GM12878 (cell line): Measurements from ENCODE around the gene TGM2. TPM values are rescaled to one million over a fixed set of nuclear protein-coding genes. Genes with fewer than 3 reads are reported as not detected.

Experiments used
- ATAC-seq: fragments of 200-7000 bp; cut with Tn5 transposase; 3 replicates; pipeline ENCODE4 v1.9.1; 2020; ENCODE audit warnings: mild to moderate bottlenecking, moderate library complexity
- BruUV-seq: library from RNA; stranded (reverse); fragments of 400-500 nt; replicated peaks from 2 replicates; lab custom pipeline; 2021; lab: Mats Ljungman, UMichigan
- CTCF ChIA-PET: fragments of 300-600 bp; sonication (Branson Sonifier 250); formaldehyde crosslinking; extraction: SDS; loops from one replicate; lab custom pipeline; 2021; ENCODE audit warnings: inconsistent platforms; lab: Yijun Ruan, JAX
- POLR2A ChIA-PET: fragments of 350-600 bp; formaldehyde crosslinking; extraction: SDS; loops from one replicate; lab custom pipeline; 2021; ENCODE audit warnings: inconsistent platforms; lab: Charles Lee
- RAD21 ChIA-PET: fragments of 300-600 bp; sonication (Branson Sonifier 250); formaldehyde crosslinking; loops from one replicate; lab custom pipeline; 2023; ENCODE audit warnings: antibody characterized with exemption; ENCODE audit not compliant: unreplicated experiment; lab: Charles Lee
- SMC1A ChIA-PET: fragments of 300-600 bp; sonication (Branson Sonifier 250); formaldehyde crosslinking; loops from one replicate; lab custom pipeline; 2023; ENCODE audit not compliant: unreplicated experiment, uncharacterized antibody; lab: Charles Lee
- DNase-seq: peaks from one replicate; pipeline ENCODE4 v3.0.0-alpha.2; 2011; ENCODE audit warnings: low read depth, low spot score
- FAIRE-seq: peaks from 3 replicates; lab custom pipeline; 2011; peaks lifted over from hg19 to GRCh38; lab: Jason Lieb, UNC
- H2AFZ ChIP-seq: 2 replicates; pipeline ENCODE4 v1.6.0; 2011; ENCODE audit warnings: low read depth, low read length, control low read depth; ENCODE audit not compliant: control insufficient read depth
- H3K27ac ChIP-seq: 2 replicates; pipeline ENCODE4 v1.5.1; 2011; ENCODE audit warnings: control low read depth; ENCODE audit not compliant: control insufficient read depth, insufficient read depth
- H3K27me3 ChIP-seq, 2 experiments: replicated peaks in 1 of 2; 2 replicates each; pipeline versions ENCODE4 v1.6.0 to v1.6.1; 2011; ENCODE audit warnings: low read length in 1 of 2; ENCODE audit not compliant: control insufficient read depth in 2 of 2, insufficient read depth in 2 of 2
- H3K36me3 ChIP-seq, 2 experiments: 2 replicates each; pipeline ENCODE4 v1.5.1; 2011; ENCODE audit warnings: low read length in 1 of 2; ENCODE audit not compliant: control insufficient read depth in 2 of 2, insufficient read depth in 2 of 2
- H3K4me1 ChIP-seq: 2 replicates; pipeline ENCODE4 v1.6.1; 2011; ENCODE audit warnings: mild to moderate bottlenecking, low read length, moderate library complexity, mixed read lengths; ENCODE audit not compliant: control insufficient read depth, insufficient read depth
- H3K4me2 ChIP-seq: 2 replicates; pipeline ENCODE4 v1.6.0; 2011; ENCODE audit warnings: control low read depth; ENCODE audit not compliant: control insufficient read depth, insufficient read depth
- H3K4me3 ChIP-seq: fragments of 200-600 bp; sonication (generic); 2 replicates; pipeline ENCODE4 v1.5.1; 2016
- H3K79me2 ChIP-seq: 2 replicates; pipeline ENCODE4 v1.6.0; 2011; ENCODE audit warnings: low read length; ENCODE audit not compliant: control insufficient read depth, insufficient read depth
- H3K9ac ChIP-seq: 2 replicates; pipeline ENCODE4 v1.8.0; 2011; ENCODE audit warnings: low read length, control low read depth, mixed read lengths; ENCODE audit not compliant: control insufficient read depth, insufficient read depth
- H3K9me3 ChIP-seq: replicated peaks from 3 replicates; pipeline ENCODE4 v1.5.1; 2011; ENCODE audit warnings: mild to moderate bottlenecking, low read length; ENCODE audit not compliant: control insufficient read depth, insufficient read depth
- H4K20me1 ChIP-seq: 2 replicates; pipeline ENCODE4 v1.6.0; 2011; ENCODE audit not compliant: control insufficient read depth, insufficient read depth
- ASH2L ChIP-seq: fragments of 300-600, 200-600 bp; sonication (generic); IDR thresholded peaks from 2 replicates; pipeline ENCODE4 v1.6.1; 2017; ENCODE audit warnings: low read depth, mild to moderate bottlenecking, borderline replicate concordance
- ATF7 ChIP-seq: fragments of 450-650 bp; IDR thresholded peaks from 2 replicates; pipeline ENCODE4 v1.6.1; 2016; ENCODE audit warnings: low read depth, mild to moderate bottlenecking
- E2F4 ChIP-seq: IDR thresholded peaks from 2 replicates; pipeline ENCODE4 v1.6.1; 2012; ENCODE audit warnings: low read depth, low read length, improper control_type of control experiment
- MXI1 ChIP-seq: fragments of 150-350 bp; IDR thresholded peaks from 2 replicates; pipeline ENCODE4 v1.6.1; 2011; ENCODE audit warnings: low read depth, mild to moderate bottlenecking, inconsistent platforms, low read length, improper control_type of control experiment
- POLR2A ChIP-seq: IDR thresholded peaks from 2 replicates; pipeline ENCODE4 v1.6.1; 2011; ENCODE audit warnings: low read depth, mild to moderate bottlenecking, low read length
- SIX5 ChIP-seq: IDR thresholded peaks from 2 replicates; pipeline ENCODE4 v1.6.1; 2011; ENCODE audit warnings: mild to moderate bottlenecking, low read depth, low read length, moderate library complexity; ENCODE audit not compliant: severe bottlenecking
- SKIL ChIP-seq: fragments of 450-650 bp; IDR thresholded peaks from 2 replicates; pipeline ENCODE4 v1.6.1; 2017; ENCODE audit warnings: mild to moderate bottlenecking, low read depth, inconsistent platforms; ENCODE audit not compliant: poor library complexity, severe bottlenecking
- TARDBP ChIP-seq: IDR thresholded peaks from 2 replicates; pipeline ENCODE4 v1.6.1; 2016; ENCODE audit warnings: borderline replicate concordance
- TCF7 ChIP-seq: IDR thresholded peaks from 2 replicates; pipeline ENCODE4 v1.6.1; 2014; ENCODE audit warnings: antibody characterized with exemption, borderline replicate concordance
- ZBTB4 ChIP-seq: fragments of 450-650 bp; formaldehyde crosslinking; IDR thresholded peaks from 2 replicates; pipeline ENCODE4 v1.4.0; 2022; ENCODE audit warnings: mild to moderate bottlenecking, moderate library complexity
- WGBS: methylation state at CpG from one replicate; pipeline ENCODE4 v1.1.6; 2016; ENCODE audit warnings: low lambda C conversion rate; ENCODE audit not compliant: insufficient replicate concordance, insufficient coverage; ENCODE audit errors: missing lambda C conversion rate; 5-methylcytosine and 5-hydroxymethylcytosine counted together
- in situ Hi-C: fragments of 300-500 bp; cut with MboI; formaldehyde crosslinking; loops from 9 replicates; pipeline ENCODE4 v1.14.3; 2018; ENCODE audit warnings: mixed read lengths
- intact Hi-C: fragments of 100-400 bp; cut with micrococcal nuclease; formaldehyde crosslinking; loops from one replicate; pipeline ENCODE4 v1.14.2; 2022; ENCODE audit not compliant: unreplicated experiment
- polyA plus RNA-seq, 11 experiments: library from polyadenylated mRNA; depleted of rRNA in 4 of 11; unstranded in 6 of 11; stranded (reverse) in 5 of 11; fragments of >200 nt; fragmentation: Nextera tagmentation in 4 of 11; fragmentation: Illumina TruSeq in 1 of 11; extraction: Ambion mirVana in 4 of 11; extraction: Trizol in 1 of 11; gene quantifications; 1 replicate in 1 of 11; 2 replicates in 10 of 11; pipeline versions ENCODE4 v1.2.1 to v1.2.3, GENCODE V29; 2011 to 2016; ENCODE audit warnings: inconsistent platforms in 2 of 11, missing spikeins in 2 of 11, low read depth in 1 of 11
- total RNA-seq, 4 experiments: library from RNA; depleted of rRNA in 3 of 4; stranded (reverse); fragments of >200 nt in 3 of 4; fragmentation: Illumina TruSeq in 1 of 4; extraction: Trizol in 1 of 4; gene quantifications; 2 replicates each; pipeline versions ENCODE4 v1.2.1 to v1.2.3, GENCODE V29; 2013 to 2021

Gene TGM2
- total and polyA plus RNA-seq, 10 of the 15 experiments (the other 5 are each of a cell fraction or from before 2014, with no cell fraction given), result 0.11 to 1.9 (median 0.51) TPM

- Histone ChIP-seq H3K27ac (no peak overlapping the region), H2AFZ (no peak overlapping the region), H3K27me3 (no peaks in the 10 kb centered on the region; a peak in 2 of 4 replicates), H3K4me3 (no peak overlapping the region), H3K4me1 (no peaks in the 10 kb centered on the region; the same call in 1 of the 2 replicates), H3K36me3 (no peaks in the 10 kb centered on the region), H3K9me3 (no peaks in the 10 kb centered on the region), H4K20me1 (no peaks in the 10 kb centered on the region), H3K79me2 (no peaks in the 10 kb centered on the region), H3K4me2 (no peak overlapping the region), H3K9ac (no peak overlapping the region)
- in situ Hi-C loops (no loop called here), intact Hi-C loops (no loop called here)
- SMC1A ChIA-PET, result no interaction called here
- FAIRE-seq (no peak), ATAC-seq (no peak), DNase-seq (no peak)
- POLR2A ChIA-PET, result no interaction called here
- RAD21 ChIA-PET, result no interaction called here
- CTCF ChIA-PET, result no interaction called here
- no TSS peak for BruUV-seq
- WGBS, result 71% methylated on average over 4 of the region's 4 CpGs
- TF ChIP-seq POLR2A, result no peak
- no peak for TF ChIP-seq SKIL
- no peak for TF ChIP-seq TCF7
- TF ChIP-seq ZBTB4, result no peak
- TF ChIP-seq ASH2L, result no peak
- no peak for TF ChIP-seq MXI1
- no peak for TF ChIP-seq ATF7
- TF ChIP-seq TARDBP, result no peak
- TF ChIP-seq E2F4, result no peak
- TF ChIP-seq SIX5, result no peak
These were observed 28.6 kb upstream of the TGM2 start for GRCh38 chr20:38193586-38194105.
